Left ventricle myocardium superior (tissue), 1 donor: ENCODE measurements around the gene SPTBN1. TPM values are rescaled to one million over a fixed set of nuclear protein-coding genes. Genes with fewer than 3 reads are reported as not detected.

Experiments used
- ATAC-seq: fragments of 200-7000 bp; cut with Tn5 transposase; one replicate; pipeline ENCODE4 v1.9.1; 2020; ENCODE audit warnings: mild to moderate bottlenecking, moderate library complexity
- DNase-seq: peaks from one replicate; pipeline ENCODE4 v3.0.0-alpha.2; 2020
- intact Hi-C: fragments of 100-400 bp; cut with micrococcal nuclease; formaldehyde crosslinking; loops from one replicate; pipeline ENCODE4 v1.11.0; 2022
- total RNA-seq: library from RNA; stranded (reverse); fragmentation: NEBNext Ultra II Directional; extraction: Animal tissue kit (Norgen Biotek cat#: 25700); gene quantifications from one replicate; pipeline ENCODE4 v1.2.1, GENCODE V29; 2021
- donor health status: DM: no; HTN: yes; CAD: no; lungs with severe emphysema.

Gene SPTBN1
- total RNA-seq, 1 donor from 2014 or later: 468 TPM

DNA sequence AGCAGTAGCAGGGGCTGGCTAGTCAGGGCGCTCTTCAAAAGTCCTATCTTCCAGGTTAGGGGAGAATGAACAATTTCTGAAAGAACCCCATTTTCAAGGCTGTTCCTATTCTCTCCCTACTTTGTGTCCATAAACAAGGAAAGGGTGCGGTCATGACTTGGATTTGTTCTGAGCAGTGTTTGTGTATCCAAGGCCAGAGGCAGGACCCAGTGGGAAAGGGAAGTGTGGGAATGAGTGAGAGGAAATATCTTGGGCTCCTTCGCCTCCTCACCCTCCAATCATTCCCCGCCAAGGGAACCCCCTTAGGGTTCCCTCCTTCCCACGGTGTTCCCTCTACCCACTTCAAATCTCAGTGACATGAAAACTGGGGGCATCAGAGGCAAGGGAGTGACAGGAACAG lies 25.5 kb upstream of the SPTBN1 start:
- ATAC-seq: peak; percentile 59
- no peak for DNase-seq
- intact Hi-C loops: no loop called here

DNA sequence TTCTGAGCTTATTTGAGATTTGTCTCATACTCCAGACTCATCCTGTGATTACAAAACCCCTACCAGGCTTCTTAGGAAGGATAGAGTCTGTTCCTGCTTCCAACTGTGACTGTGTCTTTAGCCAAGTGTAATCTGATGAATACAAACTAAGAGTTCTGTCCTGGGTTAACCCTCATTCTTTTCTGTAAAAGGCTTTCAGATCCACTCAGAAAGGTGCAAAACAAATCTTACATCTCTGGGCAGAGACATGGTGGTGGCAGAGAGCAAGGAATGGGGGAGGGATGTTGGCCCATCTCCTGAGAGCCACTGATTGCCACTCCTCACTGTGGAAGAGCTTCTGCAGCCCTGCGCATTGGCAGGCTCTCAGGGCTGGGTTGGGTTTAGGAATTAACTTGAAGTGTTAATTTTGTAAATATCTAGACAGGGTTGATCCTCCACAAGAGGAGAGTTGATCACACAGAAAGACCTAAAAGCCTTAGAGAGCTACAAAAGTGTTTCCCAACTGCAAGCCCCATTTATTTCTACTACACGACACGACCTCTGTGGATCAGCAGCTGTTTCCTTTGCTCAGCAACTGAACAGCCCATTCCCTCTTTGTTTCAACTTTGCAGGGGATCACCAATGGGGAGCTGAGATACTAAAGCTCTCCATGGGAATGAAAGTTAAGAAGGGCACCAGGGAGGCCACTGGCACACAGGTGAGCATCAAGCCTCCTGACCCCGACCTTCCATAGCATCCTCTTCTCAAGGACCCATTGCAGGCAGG lies 23.7 kb upstream of the SPTBN1 start:
- ATAC-seq: peak; percentile 22
- intact Hi-C loops: no loop called here

DNA sequence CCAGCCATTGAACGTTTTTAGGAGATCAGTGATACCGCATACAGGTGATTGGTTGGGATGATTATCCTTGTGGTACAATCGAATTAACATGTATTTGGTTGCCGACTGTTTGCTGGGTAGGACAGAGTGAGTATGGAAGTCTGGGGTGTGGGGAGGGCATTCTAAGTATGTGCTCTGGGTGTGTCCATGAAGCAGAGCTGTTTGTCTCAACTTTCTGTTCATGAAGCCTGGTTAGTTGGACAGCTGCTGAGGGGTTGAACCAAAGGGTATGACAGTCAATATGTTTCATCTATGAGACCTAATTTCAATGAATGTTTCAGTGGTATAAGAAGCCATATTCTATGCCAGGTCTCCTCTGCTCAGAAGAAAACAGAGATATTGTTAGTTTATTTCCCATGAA lies 21.9 kb upstream of the SPTBN1 start:
- DNase-seq: no peak
- intact Hi-C loops: no loop called here
- ATAC-seq: no peak

More for the DNA sequence above, 23.7 kb upstream of the SPTBN1 start:
- DNase-seq: no peak

DNA sequence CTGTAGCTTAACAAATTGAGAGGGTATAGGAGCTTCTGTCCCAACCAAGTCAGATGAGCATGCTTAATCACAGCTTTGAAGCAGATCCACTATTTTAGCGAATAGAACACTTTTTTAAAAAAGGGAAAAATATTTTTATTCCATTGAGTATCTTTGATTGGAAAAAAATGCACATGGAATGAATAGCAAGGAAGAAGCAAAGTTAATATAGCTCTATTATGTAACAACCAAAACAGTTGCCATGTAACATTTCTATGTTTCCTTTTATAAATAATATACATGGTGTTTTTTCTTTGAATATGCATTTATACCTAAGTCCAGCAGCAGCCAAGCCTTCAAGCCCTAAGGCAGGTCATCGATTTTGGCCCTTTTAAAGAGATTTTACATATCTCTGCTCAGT lies 21.4 kb upstream of the SPTBN1 start:
- DNase-seq: no peak
- ATAC-seq: no peak
- intact Hi-C loops: no loop called here

DNA sequence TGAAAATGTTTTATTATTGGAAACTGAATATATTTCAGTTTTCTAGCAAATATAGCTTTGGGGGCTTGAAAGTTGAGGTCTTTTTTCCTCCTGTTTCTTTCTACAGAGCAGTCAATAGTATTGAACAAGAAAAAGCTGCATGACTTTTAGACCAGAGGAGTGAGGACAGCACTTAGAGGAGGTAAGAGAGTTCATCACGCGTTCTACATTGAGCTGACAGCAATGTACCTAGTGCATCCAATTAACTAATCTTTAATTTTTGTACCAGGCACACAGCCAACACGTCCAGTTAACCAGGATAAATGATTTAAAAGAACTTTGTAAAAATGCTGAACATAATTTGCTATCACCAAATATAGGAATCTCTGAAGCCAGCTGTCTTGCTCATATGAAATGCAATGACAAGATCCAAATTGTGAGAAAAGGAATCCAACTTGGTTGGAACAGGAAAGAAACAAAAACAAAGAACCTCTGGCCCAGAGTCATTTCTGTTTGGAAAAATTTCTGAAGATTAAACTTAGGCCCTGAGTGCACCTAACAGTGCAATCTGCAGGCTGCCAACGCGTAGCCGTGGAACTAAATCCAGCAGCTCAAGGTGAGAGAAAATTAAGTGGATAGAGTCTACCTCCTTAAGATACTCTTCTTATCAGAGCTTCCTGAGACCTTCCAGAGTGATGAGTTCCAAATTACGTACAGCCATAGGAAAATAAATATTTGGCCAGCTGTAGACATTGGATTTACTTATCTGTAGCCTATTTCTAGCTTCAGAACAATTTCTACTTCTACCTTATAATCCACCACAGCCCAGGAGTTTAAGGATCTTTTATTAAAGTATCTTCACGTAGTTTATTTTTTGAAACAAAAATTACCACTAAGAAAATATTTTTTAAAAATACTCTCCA lies 20.6 kb upstream of the SPTBN1 start:
- DNase-seq: no peak
- intact Hi-C loops: no loop called here

DNA sequence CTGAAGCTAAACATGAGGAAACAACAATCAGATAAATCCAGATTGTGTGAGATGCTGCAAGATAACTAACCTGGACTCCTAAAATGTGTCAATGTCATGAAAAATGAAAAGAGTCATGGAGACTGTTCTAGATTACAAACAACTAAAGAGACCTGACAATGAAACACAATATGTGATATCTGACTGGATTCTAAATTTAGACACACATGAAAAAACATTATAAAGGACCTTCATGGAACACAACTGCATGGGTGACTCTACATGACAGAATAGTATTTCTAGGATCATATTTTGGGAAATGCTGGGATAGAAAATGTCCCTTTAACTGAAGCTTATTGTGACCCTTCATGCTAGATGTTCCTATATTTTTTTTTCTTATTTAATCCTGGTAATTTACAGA lies 18.5 kb upstream of the SPTBN1 start:
- no peak for ATAC-seq
- intact Hi-C loops: no loop called here

More for the DNA sequence above, 20.6 kb upstream of the SPTBN1 start:
- ATAC-seq: peak; percentile 38

DNA sequence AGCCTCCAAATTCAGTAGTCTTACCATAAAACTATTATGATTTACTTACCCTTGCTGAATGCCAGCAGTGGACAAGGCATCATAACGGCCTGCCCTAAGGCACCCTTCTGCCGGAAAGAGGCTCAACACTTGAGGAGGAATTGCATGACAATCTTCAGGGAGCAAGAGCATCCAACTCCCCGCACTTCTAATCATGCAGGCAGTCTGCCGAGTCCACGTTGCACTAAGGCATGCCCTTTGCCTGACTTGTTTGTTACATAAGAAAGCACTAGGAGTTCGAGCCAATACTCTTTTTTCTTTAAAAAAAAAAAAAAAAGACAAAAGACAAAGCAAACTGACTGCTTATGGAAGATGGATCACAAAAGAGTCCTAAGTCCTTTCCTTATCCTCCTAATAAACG lies 17.9 kb upstream of the SPTBN1 start:
- ATAC-seq (peak; percentile 66), DNase-seq (peak; percentile 79)
- intact Hi-C loops: no loop called here

More for the DNA sequence above, 18.5 kb upstream of the SPTBN1 start:
- DNase-seq: no peak

DNA sequence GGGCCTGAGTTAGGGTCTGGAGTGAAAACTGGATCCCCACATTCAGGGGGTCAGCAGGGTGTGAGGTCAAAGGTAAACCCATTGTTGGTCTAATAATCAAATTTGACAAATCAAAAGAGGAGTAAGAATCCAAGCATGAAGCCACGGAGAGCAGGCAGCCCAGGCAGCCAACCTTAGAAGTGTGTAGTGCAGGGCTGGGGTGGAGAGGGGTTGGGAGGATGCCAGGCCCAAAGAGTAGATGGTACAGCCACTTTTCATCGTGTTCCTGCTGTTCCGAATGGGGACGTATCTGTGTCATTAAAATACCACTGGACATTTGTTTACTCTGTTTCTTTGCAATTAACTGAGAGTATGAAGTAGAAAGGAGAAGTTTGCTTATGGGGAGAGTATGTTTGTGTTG lies 16.5 kb upstream of the SPTBN1 start:
- intact Hi-C loops: no loop called here
- peak; percentile 35 for ATAC-seq
- DNase-seq: no peak

DNA sequence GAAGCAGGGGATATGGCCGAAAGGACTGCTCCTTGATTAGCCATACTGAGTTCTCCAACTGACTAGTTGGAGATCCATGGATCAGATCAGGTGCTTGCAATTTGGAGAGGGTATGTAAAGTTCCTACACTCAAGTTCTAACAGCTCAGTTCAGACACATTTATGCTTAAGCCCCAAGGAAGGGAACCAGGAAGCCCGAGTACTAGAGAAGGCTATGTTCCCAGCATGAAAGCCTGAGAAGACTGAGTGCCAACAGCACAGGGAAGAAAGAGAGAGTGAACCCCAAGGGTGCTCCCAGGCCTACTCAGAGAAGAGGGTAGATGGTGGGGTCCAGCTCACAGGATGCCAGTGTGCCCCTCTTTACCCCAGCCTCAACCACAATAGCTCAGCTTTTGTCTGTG lies 16.1 kb upstream of the SPTBN1 start:
- DNase-seq: no peak
- ATAC-seq: no peak
- intact Hi-C loops: no loop called here

DNA sequence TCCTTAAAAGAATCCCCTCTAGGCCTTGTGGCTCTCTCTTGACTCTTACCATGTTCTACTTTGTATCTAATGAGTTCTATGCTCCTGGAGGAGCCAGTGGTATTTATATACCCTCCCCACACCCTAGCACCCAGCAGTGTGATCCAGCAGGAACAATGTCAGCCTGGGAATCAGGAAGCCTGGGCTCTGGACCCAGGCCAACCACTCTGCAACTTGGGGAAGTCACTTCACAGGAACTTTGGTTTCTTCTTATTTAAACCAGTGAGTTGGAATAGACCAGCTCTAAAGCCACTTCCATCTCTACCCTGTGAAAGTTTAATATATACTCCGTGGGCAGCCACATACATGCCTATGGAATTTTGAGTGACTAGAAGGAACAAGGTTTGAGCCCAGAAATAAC lies 11.6 kb upstream of the SPTBN1 start:
- intact Hi-C loops: no loop called here
- ATAC-seq (peak; percentile 32), DNase-seq (peak; percentile 61)

DNA sequence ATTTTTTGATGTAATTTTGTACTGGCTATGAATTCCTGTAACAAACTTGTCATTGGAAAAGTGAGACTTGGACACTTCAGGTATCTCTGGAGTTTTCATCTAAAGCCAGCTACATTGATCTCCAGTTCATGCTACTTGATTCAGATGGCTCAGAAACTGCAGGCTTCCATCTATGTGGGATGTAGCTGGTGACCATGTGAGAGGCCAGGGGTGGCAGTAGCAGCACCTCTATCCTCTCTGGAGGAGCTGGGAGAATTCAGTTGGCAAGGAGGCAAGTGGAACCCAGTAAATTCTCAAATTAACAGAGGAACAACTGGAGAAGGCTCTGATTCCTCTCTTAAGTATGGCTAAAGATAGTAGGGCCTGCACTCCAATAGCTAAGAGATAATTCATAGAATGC lies 10.0 kb upstream of the SPTBN1 start:
- intact Hi-C loops: no loop called here
- ATAC-seq: no peak
- DNase-seq: no peak

DNA sequence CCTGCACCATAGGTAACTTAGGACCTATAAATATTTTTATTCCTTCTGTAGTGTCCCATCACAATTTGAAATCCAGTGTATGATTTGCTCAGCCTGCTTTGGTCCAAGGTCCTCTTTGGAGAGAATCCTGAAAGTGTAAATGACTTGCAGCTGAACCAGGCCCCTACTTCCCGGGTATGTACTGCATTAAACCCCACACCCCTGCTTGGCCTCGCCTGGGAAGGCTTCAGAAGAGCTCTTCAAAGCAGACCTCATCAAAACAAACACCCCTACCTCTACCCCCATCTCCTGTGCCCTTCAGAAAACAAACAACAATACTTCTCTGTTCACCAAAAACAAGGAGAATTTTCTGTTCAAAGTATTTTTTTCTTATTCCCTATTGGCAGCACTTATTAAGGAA lies 9.5 kb upstream of the SPTBN1 start:
- no peak for DNase-seq
- ATAC-seq: no peak
- intact Hi-C loops: no loop called here

DNA sequence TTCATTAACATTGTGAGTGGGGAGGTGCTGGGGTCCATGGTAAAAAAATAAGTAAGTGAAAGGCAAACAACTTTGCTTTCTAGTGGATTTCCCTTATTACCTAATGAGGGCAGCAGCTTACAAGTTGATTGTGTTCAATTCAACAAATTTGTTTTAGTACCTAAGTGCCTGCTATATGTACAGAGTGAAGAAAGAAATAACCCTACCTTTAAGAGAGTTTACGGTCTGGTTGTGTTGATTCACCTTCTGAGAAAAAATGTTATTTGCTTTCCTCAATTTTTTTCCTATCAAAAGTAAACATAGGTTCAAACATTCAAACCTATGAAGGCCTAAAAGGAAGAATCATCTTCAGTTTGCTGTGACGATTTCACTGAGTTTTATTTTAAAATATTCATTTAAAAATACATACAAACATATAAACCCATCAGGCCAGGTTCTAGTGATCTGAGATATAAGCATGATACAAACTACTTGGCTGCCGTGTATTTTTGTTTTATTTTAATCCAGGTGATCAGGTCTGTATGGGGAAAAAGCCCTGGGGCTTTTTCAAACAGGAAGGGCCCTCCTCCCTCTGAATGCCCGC lies 1.5 kb upstream of the SPTBN1 start:
- intact Hi-C loops: no loop called here
- no peak for ATAC-seq
- DNase-seq: no peak

DNA sequence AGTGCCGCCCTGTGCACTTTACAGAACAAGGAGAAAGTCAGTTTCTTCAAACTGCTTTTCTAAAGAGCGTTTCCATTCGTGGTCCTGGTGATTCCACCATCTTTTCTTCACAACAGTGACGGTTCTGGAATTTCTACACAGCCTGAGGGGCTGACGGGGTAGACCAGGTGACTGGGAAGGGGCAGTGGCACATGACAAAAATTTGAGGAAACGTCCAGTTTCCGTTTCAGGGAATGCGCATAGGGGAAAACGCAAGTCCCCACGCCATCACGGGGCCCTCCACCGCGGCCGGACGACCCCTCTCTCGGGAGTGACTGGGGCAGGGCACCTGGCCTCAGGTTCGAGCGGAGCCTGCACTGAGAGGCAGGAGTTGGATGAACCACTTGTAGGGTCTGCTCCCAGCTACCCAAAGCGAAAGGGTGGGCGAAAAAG lies 980 bp upstream of the SPTBN1 start:
- DNase-seq (peak; percentile 41), ATAC-seq (no peak)
- intact Hi-C loops: no loop called here

DNA sequence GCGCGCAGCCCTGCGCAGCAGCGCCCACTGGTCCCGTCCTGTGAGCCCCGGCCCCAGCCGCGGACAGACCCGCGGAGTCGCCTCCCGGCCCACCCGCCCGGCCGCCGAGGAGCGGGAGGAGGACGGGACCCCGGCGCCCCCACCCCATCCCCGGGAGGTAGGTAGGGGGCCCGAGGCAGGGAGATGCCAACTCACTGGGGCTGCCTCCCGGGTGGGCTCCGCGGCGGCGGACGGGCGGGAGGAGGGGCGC lies 160 bp downstream of the SPTBN1 start:
- ATAC-seq (no peak), DNase-seq (no peak)
- intact Hi-C loops: no loop called here

DNA sequence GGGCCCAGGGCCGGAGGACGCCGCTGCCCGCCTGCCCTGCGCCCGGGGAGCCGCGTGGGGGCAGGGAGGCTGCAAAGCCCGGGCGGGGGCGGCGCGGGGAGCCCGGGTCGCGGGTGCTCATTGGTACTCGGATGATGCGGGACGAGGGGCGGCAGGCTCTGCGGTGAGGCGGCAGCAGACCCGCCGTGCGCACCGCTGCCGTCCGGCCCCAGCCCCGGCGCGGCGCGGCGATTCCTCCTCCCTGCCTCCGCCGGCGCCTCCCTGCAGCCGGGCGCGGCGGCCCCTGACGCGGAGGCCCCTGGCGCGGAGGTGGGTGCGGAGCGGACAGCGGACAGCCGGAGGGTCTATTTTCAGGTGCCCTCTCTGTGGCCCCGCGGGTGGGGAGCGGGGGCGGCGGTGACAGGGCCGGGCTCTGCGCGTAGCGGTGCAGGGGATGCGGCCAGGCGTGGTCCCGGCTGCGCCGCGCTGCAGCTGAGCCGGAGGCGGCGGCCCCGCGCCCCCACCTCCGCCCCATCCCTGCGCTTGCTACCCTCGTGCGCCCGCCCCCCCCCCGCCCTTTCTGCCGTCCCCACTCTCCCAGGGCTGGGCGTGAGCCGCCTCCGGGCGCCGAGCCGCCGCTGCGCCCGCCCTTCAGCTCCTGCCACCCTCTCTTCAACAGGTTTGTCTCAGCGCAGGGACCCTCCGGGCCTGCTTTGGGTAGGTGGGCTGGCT lies 640 bp downstream of the SPTBN1 start:
- intact Hi-C loops: no loop called here
- peak; percentile 50 for ATAC-seq
- DNase-seq: peak; percentile 68

DNA sequence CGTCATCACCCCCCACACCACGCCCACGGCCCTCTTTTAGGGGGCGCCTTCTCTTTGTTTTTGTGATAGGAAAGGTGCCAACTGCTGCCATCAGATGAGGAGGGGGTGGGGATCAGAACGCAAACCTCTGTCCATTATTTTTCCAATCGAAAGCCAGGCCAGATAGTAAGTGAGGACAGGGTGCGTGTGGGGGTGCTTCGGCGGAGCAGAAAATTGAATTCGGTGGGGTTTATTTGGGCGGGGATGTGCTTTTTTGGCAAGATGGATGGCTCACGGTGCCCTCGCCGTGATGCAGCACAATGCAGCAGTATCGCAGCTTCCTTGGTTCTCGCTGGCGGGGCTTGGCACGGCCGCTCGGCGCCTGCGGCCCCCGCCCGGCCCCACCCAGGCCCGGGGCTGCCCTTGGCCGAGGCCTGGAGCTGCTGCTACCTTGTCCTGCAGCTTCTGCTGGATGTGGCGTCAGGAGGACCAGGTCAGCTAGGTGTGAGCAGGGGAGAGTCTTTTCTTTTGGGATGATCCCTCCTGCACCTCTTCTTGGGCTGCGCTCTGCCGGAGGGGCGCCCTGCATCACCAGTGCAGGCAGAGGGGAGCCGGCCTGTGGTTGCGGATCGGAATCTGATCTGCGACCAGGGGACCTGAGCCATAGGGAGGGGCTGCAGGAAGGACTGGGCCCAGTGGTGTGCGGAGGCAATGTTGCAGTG lies 1.3 kb downstream of the SPTBN1 start:
- ATAC-seq (peak; percentile 24), DNase-seq (peak; percentile 68)
- intact Hi-C loops: no loop called here

DNA sequence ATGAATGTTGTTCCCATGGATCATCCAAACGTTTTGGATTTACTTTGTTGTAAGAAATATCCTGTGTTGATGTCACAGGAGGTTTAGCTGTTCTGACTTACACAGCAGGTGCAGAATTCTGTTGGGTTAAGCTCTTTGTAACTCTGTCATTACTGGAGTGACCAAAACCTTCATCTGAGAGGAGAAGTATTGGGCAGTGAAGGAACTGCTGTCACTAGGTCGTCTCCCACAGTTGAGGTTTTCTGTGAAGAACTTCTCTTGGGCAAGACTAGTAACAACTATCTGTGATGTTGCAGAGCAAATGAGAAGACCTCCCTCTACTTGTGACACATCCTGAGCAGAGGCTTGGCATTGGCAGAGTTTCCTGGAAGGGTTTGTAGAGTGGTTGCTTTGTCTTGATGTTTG lies 2.9 kb downstream of the SPTBN1 start:
- DNase-seq: no peak
- ATAC-seq: no peak
- intact Hi-C loops: no loop called here

DNA sequence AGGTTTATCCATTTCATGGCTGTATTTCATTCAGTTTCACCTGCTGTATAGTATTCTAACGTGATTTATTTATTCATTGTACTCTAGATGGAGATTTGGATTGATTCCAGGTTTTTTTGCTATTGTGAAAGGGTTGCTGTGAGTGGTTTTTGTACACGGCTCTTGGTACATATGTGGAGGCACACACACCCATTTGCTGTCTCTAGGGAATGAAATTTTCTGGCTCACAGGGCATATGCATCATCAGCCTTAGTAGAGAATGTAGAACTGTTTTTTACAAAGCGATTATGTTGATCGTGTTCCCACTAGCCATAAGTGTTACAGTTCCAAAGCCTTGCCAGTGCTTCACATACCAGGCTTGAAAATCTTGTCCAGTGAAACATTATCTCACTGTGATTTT lies 5.1 kb downstream of the SPTBN1 start:
- DNase-seq: no peak
- ATAC-seq: peak; percentile 23
- intact Hi-C loops: no loop called here
